Right hindlimb (tissue), 1 donor: ENCODE measurements around the gene NFYC.
A peak's percentile ranks its signal among the peaks of the same experiment; 100 is the strongest.
"Not testable (repeated sequence)": the region's sequence is repeated elsewhere in the genome, so short reads cannot be mapped to it uniquely, and the experiment has no call there.

Experiments
- DNase-seq: peaks from one replicate; pipeline ENCODE4 v3.0.0-alpha.2; 2018

Gene NFYC

GRCh38 chr1:40708750-40709099, 17.2 kb downstream of the NFYC start:
- no peak for DNase-seq

DNA sequence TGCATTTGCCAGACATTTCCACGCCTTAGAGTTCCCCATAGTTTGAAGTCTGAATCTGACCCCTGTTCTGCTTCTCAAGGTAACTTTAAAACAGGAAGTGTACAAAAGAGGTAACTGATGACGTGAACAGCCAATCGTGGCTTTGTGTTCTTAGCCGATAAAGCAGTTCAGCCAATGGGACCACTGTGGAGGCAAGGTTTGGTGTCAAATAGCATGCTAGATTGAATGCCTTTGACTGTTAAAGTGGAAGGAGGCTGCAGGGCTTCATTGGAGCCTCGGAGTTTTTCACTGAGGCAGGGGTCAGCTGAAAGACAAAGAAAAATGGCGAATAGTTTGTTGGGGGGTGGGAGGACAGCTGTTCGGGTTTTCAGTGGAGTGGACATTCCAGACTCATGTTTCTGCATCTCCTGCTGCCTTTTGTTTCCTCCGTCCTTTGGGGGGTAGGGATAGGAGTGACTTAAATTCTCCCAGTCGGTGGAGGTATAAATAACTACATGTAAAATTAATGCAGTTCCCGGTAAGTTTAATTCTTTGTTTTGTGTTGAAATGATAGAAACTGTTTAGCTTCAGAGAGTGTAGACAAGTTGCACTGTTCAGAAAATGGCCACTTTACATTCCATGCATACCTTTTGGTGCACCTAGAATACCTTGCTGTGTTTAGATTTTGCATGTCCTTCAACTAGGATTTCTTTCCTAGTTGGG, 17.7 kb downstream of the NFYC start:
- DNase-seq: peak; percentile 92

GRCh38 chr1:40709802-40710278, 18.3 kb downstream of the NFYC start:
- no peak for DNase-seq

GRCh38 chr1:40710581-40711315, 19.2 kb downstream of the NFYC start:
- DNase-seq: no peak

- no peak for DNase-seq
These were observed 20.2 kb downstream of the NFYC start for GRCh38 chr1:40711465-40712404.

DNA sequence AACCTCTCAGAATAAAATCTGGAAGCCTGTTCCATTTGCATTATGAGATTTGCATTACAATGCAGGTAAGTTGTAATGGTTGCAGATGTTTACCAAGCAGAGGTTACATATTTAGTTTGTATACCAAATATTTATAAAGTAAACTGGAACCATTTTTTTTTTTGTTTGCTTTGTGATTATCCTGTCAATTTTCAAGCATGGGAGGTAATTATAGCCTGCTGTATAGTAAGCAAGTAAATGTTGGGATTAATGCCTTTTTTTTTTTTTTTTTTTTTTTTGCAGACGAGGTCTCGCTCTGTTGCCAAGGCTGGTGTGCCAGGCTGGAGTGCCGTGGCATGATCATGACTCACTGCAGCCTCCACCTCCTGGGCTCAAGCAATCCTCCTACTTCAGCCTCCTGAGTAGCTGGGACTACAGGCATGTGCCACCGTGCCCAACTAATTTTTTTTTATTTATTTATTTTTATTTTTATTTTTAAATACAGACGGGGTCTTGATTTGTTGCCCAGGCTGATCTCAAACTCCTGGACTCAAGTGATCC, 21.0 kb downstream of the NFYC start:
- no peak for DNase-seq

- DNase-seq: no peak
These were observed 21.5 kb downstream of the NFYC start for GRCh38 chr1:40712997-40713396.

DNA sequence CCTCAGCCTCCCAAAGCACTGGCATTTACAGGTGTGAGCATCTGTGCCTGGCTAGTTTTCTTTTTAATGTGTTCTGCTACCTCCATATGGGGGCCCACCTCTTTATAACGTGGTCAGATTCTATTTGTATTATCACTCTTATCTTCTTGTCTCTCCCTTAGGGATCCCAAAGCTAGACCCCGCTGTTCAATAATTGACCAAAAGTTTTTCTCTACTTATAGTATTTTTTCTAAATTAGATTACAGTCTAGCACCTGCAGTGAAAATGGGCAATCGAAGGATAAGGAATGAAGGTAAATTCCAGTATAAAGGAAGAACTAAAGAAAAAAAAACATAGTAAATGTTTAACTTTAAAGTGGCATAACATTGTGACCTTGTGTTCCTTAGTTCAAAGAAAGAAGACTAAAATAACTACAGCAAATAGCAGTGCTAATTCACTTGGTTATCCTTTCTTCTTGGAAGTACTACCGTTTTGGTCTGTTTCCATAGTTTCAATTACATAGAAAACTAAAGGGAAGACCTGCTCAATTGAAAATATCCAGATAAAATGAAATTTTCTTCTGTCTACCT, 24.1 kb downstream of the NFYC start:
- DNase-seq: no peak

DNA sequence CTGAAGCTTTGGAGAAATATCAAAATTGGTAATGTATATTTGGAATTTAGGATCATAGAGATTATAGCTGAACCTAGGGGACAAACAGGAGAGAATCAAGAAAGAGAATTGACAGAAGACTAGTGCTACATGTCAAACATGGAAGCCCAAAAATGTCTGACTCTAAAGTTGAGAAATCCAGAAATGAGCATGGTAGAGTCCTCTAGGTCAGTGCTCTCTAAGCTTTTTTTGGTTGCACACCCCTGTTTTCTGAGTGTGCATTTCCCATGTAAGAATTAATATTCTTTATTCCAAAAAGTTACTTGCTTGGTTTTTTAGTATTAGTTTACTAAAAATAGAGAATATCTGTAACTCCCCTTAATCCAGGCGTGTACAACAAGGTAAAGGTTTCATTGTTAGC, 25.6 kb downstream of the NFYC start:
- no peak for DNase-seq

- DNase-seq: no peak
These were observed 26.5 kb downstream of the NFYC start for GRCh38 chr1:40717955-40718354.

- no peak for DNase-seq
These were observed 29.0 kb downstream of the NFYC start for GRCh38 chr1:40720493-40720892.

- DNase-seq: no peak
These were observed 31.1 kb downstream of the NFYC start for GRCh38 chr1:40722622-40723021.

- DNase-seq: no peak
These were observed 31.9 kb downstream of the NFYC start for GRCh38 chr1:40723196-40723955.

- not testable (repeated sequence) for DNase-seq
These were observed 36.2 kb downstream of the NFYC start for GRCh38 chr1:40727662-40728061.

DNA sequence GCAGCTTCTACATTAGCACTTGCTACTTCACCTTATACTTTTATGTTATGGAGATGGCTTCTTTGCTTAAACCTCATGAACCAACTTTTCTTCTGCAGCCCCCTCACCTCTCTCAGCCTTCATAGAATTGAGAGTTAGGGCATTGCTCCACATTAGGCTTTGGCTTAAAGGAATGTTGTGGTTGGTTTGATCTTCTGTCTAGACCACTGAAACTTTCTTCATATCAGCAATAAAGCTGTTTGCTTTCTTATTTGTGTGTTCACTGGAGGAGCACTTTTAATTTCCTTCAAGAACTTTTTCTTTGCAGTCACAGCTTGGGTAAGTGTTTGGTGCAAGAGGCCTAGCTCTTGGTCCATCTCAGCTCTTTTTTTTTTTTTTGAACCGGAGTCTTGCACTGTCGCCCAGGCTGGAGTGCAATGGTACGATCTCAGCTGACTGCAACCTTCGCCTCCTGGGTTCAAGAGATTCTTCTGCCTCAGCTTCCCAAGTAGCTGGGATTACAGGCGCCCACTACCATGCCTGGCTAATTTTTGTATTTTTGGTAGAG, 37.9 kb downstream of the NFYC start:
- DNase-seq: not testable (repeated sequence)

DNA sequence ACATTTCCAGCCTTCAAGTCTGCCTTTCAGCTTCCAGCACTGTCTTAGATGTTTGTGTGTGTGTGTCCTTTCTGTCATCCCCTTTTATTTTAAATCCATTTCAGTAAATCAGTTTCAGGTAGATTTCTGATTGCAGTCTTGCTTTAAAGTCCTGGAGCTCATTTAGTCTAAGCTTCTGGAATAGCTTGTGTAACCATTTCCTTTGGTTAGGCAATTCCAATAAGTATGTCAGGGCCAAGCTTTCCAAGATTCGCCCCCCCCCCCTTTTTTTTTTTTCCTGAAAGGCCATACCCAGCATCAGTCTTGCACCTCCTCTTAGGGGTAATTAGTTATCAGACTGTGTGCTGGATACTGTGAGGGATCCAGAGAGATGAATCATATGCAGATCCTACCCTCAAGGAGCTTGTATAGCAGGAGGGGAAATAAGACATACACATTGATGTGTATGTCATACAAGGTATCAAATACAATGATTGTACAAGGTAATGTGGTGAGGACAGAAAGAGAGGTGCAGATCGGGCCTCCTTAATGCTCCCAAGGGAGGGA, 41.3 kb downstream of the NFYC start:
- no peak for DNase-seq

DNA sequence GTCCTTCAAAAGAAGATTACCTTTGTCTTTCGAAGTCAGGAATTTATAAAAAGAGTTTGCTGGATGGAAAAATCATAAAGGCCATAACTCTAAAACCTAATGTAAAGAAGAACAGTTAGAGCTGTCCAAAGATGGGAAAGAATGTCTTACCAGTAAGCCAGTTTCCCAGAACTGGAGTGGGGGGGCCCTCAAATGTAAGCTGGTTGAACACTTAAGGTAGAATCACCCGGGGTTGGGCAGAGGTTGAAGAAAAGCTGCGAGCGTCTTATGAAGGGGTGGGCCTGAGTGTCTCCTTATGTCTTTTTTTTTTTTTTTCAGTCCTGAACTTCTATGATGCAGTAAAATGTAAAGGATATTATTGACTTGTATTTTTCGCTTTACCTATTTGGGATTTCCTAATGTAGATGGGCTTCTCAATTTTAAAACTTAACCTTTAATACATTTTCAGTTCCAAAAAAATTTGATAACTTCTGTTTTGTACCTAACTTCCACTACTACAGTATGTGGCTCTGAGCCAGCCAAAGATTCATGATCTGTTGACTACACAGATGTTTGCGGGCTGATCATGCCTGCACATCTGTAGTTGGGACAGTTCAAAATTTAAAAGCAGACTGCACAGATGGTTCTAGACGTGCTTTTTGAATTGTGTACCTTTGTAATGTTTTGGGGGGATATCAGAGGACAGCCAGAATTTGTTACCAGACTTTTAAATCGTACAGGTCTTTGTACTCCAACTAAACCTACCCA, 43.6 kb downstream of the NFYC start:
- peak; percentile 41 for DNase-seq

DNA sequence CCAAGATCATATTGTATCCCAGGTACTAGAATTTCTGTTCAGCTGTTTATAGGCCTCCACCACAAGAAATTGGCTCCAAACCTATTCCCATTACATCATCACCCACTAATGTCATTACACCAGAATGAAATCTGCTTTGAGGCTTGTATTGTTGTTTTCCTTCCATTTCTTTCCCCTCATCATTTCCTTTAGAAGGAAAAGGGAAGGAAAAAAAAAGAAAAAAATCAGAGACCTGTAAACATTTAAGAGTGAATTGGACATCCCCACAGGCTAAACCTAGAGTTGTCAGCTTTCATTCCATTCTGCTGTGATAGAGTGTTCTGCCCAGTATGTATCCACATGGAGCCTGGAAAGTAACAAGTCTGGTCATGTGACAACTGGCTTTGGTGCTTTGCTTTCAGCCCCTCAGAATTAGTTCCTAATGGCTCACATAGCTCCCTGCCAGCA, 44.6 kb downstream of the NFYC start:
- no peak for DNase-seq

DNA sequence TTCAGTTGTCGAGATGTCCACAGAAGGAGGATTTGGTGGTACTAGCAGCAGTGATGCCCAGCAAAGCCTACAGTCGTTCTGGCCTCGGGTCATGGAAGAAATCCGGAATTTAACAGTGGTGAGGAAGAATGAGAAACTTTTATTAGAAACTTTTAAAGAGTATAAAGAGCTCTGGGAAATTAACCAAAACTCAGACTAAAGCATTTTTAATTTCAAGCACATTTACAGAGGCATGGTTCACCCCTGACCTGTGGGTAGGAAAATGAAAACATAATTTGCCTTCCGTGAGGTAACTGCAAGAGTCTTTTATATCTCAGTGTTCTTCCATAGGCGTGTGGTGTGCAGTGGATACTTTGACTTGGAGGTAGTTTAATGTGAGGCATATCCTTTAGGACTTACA, 47.3 kb downstream of the NFYC start:
- DNase-seq: no peak

- DNase-seq: no peak
These were observed 48.0 kb downstream of the NFYC start for GRCh38 chr1:40739455-40740008.
